Stimulated activated CD8-positive, alpha-beta memory T cell treated with anti-CD3 and anti-CD28 coated beads, Interleukin-12 subunit alpha, Interleukin-12 subunit beta, amount 100 ng/mL, for 24 hours (primary cell): Measurements from ENCODE around the gene LDLRAD2.
"Not testable (repeated sequence)": the region's sequence is repeated elsewhere in the genome, so short reads cannot be mapped to it uniquely, and the experiment has no call there.

ENCODE experiments used
- DNase-seq: peaks from one replicate; pipeline ENCODE4 v3.0.0-alpha.2; 2020; ENCODE audit errors: extremely low read depth

The LDLRAD2 gene

GRCh38 chr1:21783679-21784603 is 28.1 kb upstream of the LDLRAD2 start:
- no peak for DNase-seq

GRCh38 chr1:21785764-21786163 is 26.3 kb upstream of the LDLRAD2 start:
- not testable (repeated sequence) for DNase-seq

GRCh38 chr1:21786640-21787039 is 25.4 kb upstream of the LDLRAD2 start:
- DNase-seq = no peak

GRCh38 chr1:21793104-21793503 is 19.0 kb upstream of the LDLRAD2 start:
- no peak for DNase-seq

GRCh38 chr1:21794656-21795055 is 17.4 kb upstream of the LDLRAD2 start:
- no peak for DNase-seq

GRCh38 chr1:21795075-21795474 is 17.0 kb upstream of the LDLRAD2 start:
- no peak for DNase-seq

- no peak for DNase-seq
Measured at GRCh38 chr1:21799730-21800129, 12.3 kb upstream of the LDLRAD2 start.

GRCh38 chr1:21801100-21801499 is 11.0 kb upstream of the LDLRAD2 start:
- DNase-seq = no peak

- DNase-seq = no peak
Measured at GRCh38 chr1:21804536-21804935, 7.5 kb upstream of the LDLRAD2 start.

GRCh38 chr1:21813542-21813941 is 1.5 kb downstream of the LDLRAD2 start:
- no peak for DNase-seq

- no peak for DNase-seq
Measured at GRCh38 chr1:21814241-21814918, 2.3 kb downstream of the LDLRAD2 start.

- DNase-seq = no peak
Measured at GRCh38 chr1:21814981-21815582, 3.0 kb downstream of the LDLRAD2 start.

GRCh38 chr1:21815724-21816321 is 3.8 kb downstream of the LDLRAD2 start:
- no peak for DNase-seq

- no peak for DNase-seq
Measured at GRCh38 chr1:21816602-21817302, 4.7 kb downstream of the LDLRAD2 start.

GRCh38 chr1:21818656-21819055 is 6.6 kb downstream of the LDLRAD2 start:
- DNase-seq = no peak

GRCh38 chr1:21820597-21821232 is 8.7 kb downstream of the LDLRAD2 start:
- no peak for DNase-seq

GRCh38 chr1:21821385-21822019 is 9.4 kb downstream of the LDLRAD2 start:
- no peak for DNase-seq

GRCh38 chr1:21822349-21822748 is 10.3 kb downstream of the LDLRAD2 start:
- no peak for DNase-seq

- DNase-seq = no peak
Measured at GRCh38 chr1:21823206-21823979, 11.3 kb downstream of the LDLRAD2 start.
